ENCODE results near the gene CORO2B.

Gene CORO2B

GRCh38 chr15:68583321-68583720 is 4.5 kb downstream of the CORO2B start:
- Histone ChIP-seq H2AFZ (ENCODE audit: low read depth, low read length, severe bottlenecking) (no peak overlapping the region), H3K9me2 (replicated peaks; ENCODE audit: insufficient read depth, low read length) (no peaks in the 10 kb centered on the region), H3K9me3 (ENCODE audit: insufficient read depth, low read length) (no peaks in the 10 kb centered on the region), H3K36me3 (ENCODE audit: low read length) (no peaks in the 10 kb centered on the region), H3K27me3 (ENCODE audit: low read length) (no peaks in the 10 kb centered on the region), H3K79me2 (ENCODE audit: insufficient read depth, low read length) (no peaks in the 10 kb centered on the region), H3K27ac (ENCODE audit: low read depth, low read length) (no peak overlapping the region), H3K4me3 (ENCODE audit: insufficient read depth, low read length, poor library complexity, severe bottlenecking) (no peak overlapping the region), H4K20me1 (ENCODE audit: low read depth, low read length) (no peaks in the 10 kb centered on the region), H3K9ac (ENCODE audit: low read length) (no peak overlapping the region), H3K4me2 (ENCODE audit: low read depth, low read length, poor library complexity, severe bottlenecking) (no peak overlapping the region), H3F3A (ENCODE audit: insufficient read depth) (no peaks in the 10 kb centered on the region)
- TF ChIP-seq EZH2phosphoT487 (conservative IDR thresholded peaks at IDR 0.05; ENCODE audit: low read length) = no peak
- TF ChIP-seq, protein P1, sequence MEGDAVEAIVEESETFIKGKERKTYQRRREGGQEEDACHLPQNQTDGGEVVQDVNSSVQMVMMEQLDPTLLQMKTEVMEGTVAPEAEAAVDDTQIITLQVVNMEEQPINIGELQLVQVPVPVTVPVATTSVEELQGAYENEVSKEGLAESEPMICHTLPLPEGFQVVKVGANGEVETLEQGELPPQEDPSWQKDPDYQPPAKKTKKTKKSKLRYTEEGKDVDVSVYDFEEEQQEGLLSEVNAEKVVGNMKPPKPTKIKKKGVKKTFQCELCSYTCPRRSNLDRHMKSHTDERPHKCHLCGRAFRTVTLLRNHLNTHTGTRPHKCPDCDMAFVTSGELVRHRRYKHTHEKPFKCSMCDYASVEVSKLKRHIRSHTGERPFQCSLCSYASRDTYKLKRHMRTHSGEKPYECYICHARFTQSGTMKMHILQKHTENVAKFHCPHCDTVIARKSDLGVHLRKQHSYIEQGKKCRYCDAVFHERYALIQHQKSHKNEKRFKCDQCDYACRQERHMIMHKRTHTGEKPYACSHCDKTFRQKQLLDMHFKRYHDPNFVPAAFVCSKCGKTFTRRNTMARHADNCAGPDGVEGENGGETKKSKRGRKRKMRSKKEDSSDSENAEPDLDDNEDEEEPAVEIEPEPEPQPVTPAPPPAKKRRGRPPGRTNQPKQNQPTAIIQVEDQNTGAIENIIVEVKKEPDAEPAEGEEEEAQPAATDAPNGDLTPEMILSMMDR (IDR thresholded peaks at IDR 0.05; ENCODE audit: insufficient read depth, low read length, poor library complexity, severe bottlenecking) = no peak

DNA sequence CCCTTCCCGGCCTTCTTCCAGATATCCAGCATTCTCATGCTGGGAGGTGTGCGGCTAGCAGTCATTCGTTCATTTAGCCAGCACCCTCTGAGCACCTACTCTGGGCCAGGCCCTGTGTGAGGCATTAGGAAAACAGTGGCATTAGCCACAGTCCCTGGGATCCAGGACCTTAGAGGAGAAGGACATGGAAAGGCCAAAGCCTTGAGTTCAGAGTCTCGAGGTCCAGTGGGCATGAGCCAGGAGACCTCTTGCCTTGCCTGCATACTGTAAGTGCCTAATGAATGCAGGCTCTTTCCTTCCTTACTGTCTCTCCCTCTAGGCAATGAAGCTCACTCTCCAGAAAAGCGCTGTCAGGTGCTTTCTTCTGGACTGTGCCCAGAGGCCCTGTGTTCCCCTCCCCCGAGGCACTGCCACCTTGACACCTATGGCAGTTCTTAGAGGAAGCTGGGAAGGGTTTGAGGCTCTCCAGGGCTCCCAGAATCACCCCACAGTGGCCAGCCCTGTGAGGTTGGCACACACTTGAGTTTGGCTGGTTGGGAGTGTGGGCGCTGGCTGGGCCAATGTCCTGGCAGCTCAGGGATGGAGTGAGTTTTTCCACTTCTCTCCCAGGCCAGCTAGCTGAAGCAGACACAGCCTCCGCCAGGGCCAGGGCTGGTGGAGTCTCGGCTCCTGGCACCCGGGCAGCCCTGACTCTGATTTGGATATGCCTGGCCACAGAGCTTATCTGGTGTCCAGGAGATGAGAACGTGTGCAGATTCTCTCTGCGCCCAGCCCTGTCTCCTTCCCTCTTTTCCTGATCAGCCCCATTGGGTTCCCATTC is 5.4 kb downstream of the CORO2B start:
- H3K27ac ChIP-seq (ENCODE audit: low read depth, low read length) = no peak overlapping the region
- TF ChIP-seq EZH2phosphoT487 (conservative IDR thresholded peaks at IDR 0.05; ENCODE audit: low read length) = no peak
- TF ChIP-seq, protein P1 (IDR thresholded peaks at IDR 0.05; ENCODE audit: insufficient read depth, low read length, poor library complexity, severe bottlenecking) = no peak
- H3K27me3 ChIP-seq (ENCODE audit: low read length) = no peaks in the 10 kb centered on the region
- H2AFZ ChIP-seq (ENCODE audit: low read depth, low read length, severe bottlenecking) = no peak overlapping the region
- H3K9me3 ChIP-seq (ENCODE audit: insufficient read depth, low read length) = no peaks in the 10 kb centered on the region
- H3K4me2 ChIP-seq (ENCODE audit: low read depth, low read length, poor library complexity, severe bottlenecking) = no peak overlapping the region
- H3K9ac ChIP-seq (ENCODE audit: low read length) = no peak overlapping the region
- no peaks in the 10 kb centered on the region for H3K36me3 ChIP-seq (ENCODE audit: low read length)
- H3K9me2 ChIP-seq (replicated peaks; ENCODE audit: insufficient read depth, low read length) = no peaks in the 10 kb centered on the region
- no peaks in the 10 kb centered on the region for H3K79me2 ChIP-seq (ENCODE audit: insufficient read depth, low read length)
- H4K20me1 ChIP-seq (ENCODE audit: low read depth, low read length) = no peaks in the 10 kb centered on the region
- no peak overlapping the region for H3K4me3 ChIP-seq (ENCODE audit: insufficient read depth, low read length, poor library complexity, severe bottlenecking)
- no peaks in the 10 kb centered on the region for H3F3A ChIP-seq (ENCODE audit: insufficient read depth)

DNA sequence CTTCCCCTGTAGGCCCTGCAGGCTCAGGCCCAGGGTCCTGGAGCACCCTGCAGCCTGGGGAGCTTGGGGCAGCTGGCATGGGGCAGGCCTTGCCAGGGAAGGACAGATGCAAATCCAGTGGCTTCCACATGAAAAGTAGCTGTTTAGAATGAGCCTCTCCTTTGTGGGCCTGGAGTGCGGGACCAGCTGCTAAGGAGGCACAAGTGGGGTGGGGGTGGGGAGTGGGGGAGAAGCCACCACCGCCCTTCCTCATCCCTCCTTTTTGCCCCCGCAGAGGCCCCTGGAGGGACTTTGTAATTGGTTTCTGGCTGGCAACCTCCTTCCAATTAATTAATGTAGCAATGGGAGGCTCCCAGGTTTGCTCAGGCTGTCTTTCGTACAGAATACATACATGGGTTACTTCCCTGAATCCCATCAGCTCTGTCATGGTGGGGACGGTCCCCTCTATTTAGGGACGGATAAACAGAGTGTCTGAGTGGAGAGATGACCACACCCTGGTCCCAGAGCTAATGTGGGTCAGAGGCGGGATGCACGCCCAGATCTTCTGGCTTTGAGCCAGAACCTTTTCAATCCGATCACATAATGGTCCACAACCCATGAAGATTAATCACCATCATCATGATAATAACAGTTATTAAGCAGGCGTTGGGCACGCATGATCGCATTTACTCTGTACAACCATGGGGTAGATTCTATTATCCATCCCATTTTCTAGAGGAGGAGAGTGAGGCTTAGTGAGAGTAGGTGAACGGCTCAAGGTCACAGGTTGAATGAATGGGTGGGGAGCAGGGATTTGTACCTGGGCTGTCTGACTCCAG is 6.2 kb downstream of the CORO2B start:
- H3K9me3 ChIP-seq (ENCODE audit: insufficient read depth, low read length) = no peaks in the 10 kb centered on the region
- H3F3A ChIP-seq (ENCODE audit: insufficient read depth) = no peaks in the 10 kb centered on the region
- H3K79me2 ChIP-seq (ENCODE audit: insufficient read depth, low read length) = no peaks in the 10 kb centered on the region
- H3K36me3 ChIP-seq (ENCODE audit: low read length) = no peaks in the 10 kb centered on the region
- no peak overlapping the region for H3K9ac ChIP-seq (ENCODE audit: low read length)
- no peak overlapping the region for H3K4me2 ChIP-seq (ENCODE audit: low read depth, low read length, poor library complexity, severe bottlenecking)
- no peak overlapping the region for H2AFZ ChIP-seq (ENCODE audit: low read depth, low read length, severe bottlenecking)
- no peaks in the 10 kb centered on the region for H4K20me1 ChIP-seq (ENCODE audit: low read depth, low read length)
- no peaks in the 10 kb centered on the region for H3K9me2 ChIP-seq (replicated peaks; ENCODE audit: insufficient read depth, low read length)
- no peak overlapping the region for H3K4me3 ChIP-seq (ENCODE audit: insufficient read depth, low read length, poor library complexity, severe bottlenecking)
- H3K27ac ChIP-seq (ENCODE audit: low read depth, low read length) = no peak overlapping the region
- H3K27me3 ChIP-seq (ENCODE audit: low read length) = no peaks in the 10 kb centered on the region
- TF ChIP-seq EZH2phosphoT487 (conservative IDR thresholded peaks at IDR 0.05; ENCODE audit: low read length) = no peak
- TF ChIP-seq, protein P1 (IDR thresholded peaks at IDR 0.05; ENCODE audit: insufficient read depth, low read length, poor library complexity, severe bottlenecking) = no peak
